Stomach (tissue), 9 donors: Measurements from ENCODE around the gene ENTR1. TPM values are rescaled to one million over a fixed set of nuclear protein-coding genes. Genes with fewer than 3 reads are reported as not detected.

Experiments used
- DNase-seq, 2 donors: peaks; one replicate each; pipeline versions ENCODE4 v3.0.0 to v3.0.0-alpha.2; 2013 to 2019
- H3K27ac ChIP-seq, 5 donors: fragments of 200-600 bp in 4 of 5; sonication (generic) in 4 of 5; one replicate each; pipeline ENCODE4 v1.5.1; 2013 to 2019; ENCODE audit warnings: mild to moderate bottlenecking in 1 of 5, moderate library complexity in 1 of 5
- H3K27me3 ChIP-seq, 3 donors: fragments of 200-600 bp; sonication (generic); one replicate each; pipeline ENCODE4 v1.5.1; 2017 to 2019; ENCODE audit warnings: mixed run types in 1 of 3
- H3K36me3 ChIP-seq, 4 donors: fragments of 200-600 bp; sonication (generic); 1 replicate in 3 of 4; 2 replicates in 1 of 4; pipeline ENCODE4 v1.5.1; 2016 to 2019
- H3K4me1 ChIP-seq, 4 donors: fragments of 200-600 bp; sonication (generic); one replicate each; pipeline ENCODE4 v1.5.1; 2016 to 2019
- H3K4me3 ChIP-seq, 4 donors: fragments of 200-600 bp; sonication (generic) in 3 of 4; one replicate each; pipeline ENCODE4 v1.5.1; 2016 to 2019; ENCODE audit warnings: mild to moderate bottlenecking in 1 of 4
- H3K9me3 ChIP-seq, 4 donors: fragments of 200-600 bp; sonication (generic); one replicate each; pipeline ENCODE4 v1.5.1; 2016 to 2019
- EP300 ChIP-seq: sonication (generic); formaldehyde crosslinking; IDR thresholded peaks from one replicate; pipeline ENCODE4 v1.6.1; 2017; ENCODE audit warnings: antibody characterized with exemption
- POLR2A ChIP-seq, 4 donors: fragments of 450-650 bp; IDR thresholded peaks; one replicate each; pipeline ENCODE4 v1.6.1; 2016; ENCODE audit warnings: antibody characterized with exemption in 4 of 4, control low read depth in 2 of 4, mild to moderate bottlenecking in 1 of 4, moderate library complexity in 1 of 4
- POLR2AphosphoS5 ChIP-seq, 3 donors: sonication (generic); formaldehyde crosslinking; IDR thresholded peaks; one replicate each; pipeline ENCODE4 v1.6.1; 2016; ENCODE audit warnings: antibody characterized with exemption in 3 of 3
- WGBS, 5 donors: extraction: QIAGEN DNeasy Blood & Tissue Kit in 3 of 5; methylation state at CpG; one replicate each; pipeline versions ENCODE4 v1.1.5 to v1.1.7; 2013 to 2018; 5-methylcytosine and 5-hydroxymethylcytosine counted together
- intact Hi-C: fragments of 100-400 bp; cut with DNase I; formaldehyde crosslinking; loops from one replicate; pipeline ENCODE4 v1.15.1; 2023; ENCODE audit warnings: low total_unique reads
- polyA plus RNA-seq, 3 donors: library from polyadenylated mRNA; stranded (reverse); fragments of 200-250 nt; gene quantifications; one replicate each; pipeline ENCODE4 v1.2.3, GENCODE V29; 2013
- total RNA-seq, 5 donors: library from RNA; depleted of rRNA; stranded (reverse); fragments of >200 nt; gene quantifications; one replicate each; pipeline versions ENCODE4 v1.1.0 to v1.2.3, GENCODE V29; 2014 to 2016
- TF ChIP-seq, protein P1 (sequence below), 7 experiments: fragments of 450-650 bp in 4 of 7; fragments of 200-600 bp in 3 of 7; sonication (generic) in 3 of 7; IDR thresholded peaks; one replicate each; pipeline ENCODE4 v1.5.1; 2016 to 2019; ENCODE audit warnings: antibody characterized with exemption in 7 of 7, control low read depth in 2 of 7, mild to moderate bottlenecking in 1 of 7
- donor health status: healthy with polysubstance abuse.
- donor health status: Bipolar disorder and iron deficiency.
- donor health status: healthy.

ENTR1 gene
- total and polyA plus RNA-seq, 8 donors: 20.6 to 184 (median 34.8) TPM

DNA sequence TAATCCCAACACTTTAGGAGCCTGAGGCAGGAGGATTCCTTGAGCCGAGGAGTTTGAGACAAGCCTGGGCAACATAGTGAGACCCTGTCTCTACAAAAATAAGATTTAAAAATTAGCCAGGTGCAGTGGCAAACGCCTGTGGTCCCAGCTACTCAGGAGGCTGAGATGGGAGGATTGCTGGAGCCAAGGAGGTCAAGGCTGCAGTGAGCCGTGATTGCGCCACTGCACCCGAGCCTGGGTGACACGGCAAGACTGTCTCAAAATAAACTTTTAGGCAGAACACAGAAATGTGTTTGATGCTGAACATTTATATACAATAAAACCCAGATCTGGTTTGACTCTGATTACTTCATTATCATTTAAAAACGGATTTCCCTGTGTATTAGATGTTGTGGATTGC, 4.9 kb downstream of the ENTR1 start:
- peaks cover 32 to 63% (median 60%) of the 10 kb centered on the region in 4 donors for H3K36me3 ChIP-seq
- TF ChIP-seq EP300 (no peak), POLR2AphosphoS5 (IDR thresholded peaks at IDR 0.05) (no peak), POLR2A (IDR thresholded peaks at IDR 0.05) (no peak)
- TF ChIP-seq, protein P1, sequence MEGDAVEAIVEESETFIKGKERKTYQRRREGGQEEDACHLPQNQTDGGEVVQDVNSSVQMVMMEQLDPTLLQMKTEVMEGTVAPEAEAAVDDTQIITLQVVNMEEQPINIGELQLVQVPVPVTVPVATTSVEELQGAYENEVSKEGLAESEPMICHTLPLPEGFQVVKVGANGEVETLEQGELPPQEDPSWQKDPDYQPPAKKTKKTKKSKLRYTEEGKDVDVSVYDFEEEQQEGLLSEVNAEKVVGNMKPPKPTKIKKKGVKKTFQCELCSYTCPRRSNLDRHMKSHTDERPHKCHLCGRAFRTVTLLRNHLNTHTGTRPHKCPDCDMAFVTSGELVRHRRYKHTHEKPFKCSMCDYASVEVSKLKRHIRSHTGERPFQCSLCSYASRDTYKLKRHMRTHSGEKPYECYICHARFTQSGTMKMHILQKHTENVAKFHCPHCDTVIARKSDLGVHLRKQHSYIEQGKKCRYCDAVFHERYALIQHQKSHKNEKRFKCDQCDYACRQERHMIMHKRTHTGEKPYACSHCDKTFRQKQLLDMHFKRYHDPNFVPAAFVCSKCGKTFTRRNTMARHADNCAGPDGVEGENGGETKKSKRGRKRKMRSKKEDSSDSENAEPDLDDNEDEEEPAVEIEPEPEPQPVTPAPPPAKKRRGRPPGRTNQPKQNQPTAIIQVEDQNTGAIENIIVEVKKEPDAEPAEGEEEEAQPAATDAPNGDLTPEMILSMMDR (IDR thresholded peaks at IDR 0.05): no peak
- DNase-seq: no peak
- H3K27me3 ChIP-seq: no peaks in the 10 kb centered on the region
- H3K9me3 ChIP-seq: no peaks in the 10 kb centered on the region
- no peak overlapping the region for H3K4me3 ChIP-seq
- intact Hi-C loops: loop anchor here (10.0 kb wide), 1 partner anchor 71 kb away; no protein-coding TSS in a partner anchor
- WGBS, 5 donors: 83 to 91% (median 86%) methylated on average over 7 of the region's 7 CpGs
- H3K4me1 ChIP-seq: peaks cover 13 to 22% (median 18%) of the 10 kb centered on the region in 4 donors
- no peak overlapping the region for H3K27ac ChIP-seq

DNA sequence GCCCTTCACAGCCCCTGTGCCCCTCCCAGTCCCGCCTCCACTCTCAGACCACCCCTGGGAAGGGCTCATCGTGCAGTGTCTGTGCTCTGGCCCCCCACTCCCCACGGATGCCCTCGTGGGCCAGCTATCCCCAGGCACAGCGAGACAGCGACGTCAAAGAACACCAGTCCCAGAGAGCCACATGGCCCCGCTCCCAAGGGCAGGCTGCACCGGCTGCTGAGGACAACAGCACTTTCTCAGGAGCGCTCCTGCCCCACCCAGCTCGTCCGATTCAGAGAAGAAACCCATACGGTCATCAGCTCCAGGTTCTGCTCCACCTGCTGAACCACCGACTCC, 5.6 kb downstream of the ENTR1 start:
- Histone ChIP-seq H3K27me3 (no peaks in the 10 kb centered on the region), H3K4me3 (no peak overlapping the region), H3K4me1 (peaks cover 13 to 23% (median 20%) of the 10 kb centered on the region in 4 donors), H3K9me3 (no peaks in the 10 kb centered on the region), H3K27ac (no peak overlapping the region), H3K36me3 (peaks cover 32 to 63% (median 60%) of the 10 kb centered on the region in 4 donors)
- TF ChIP-seq POLR2AphosphoS5 (IDR thresholded peaks at IDR 0.05) (no peak), EP300 (no peak), POLR2A (IDR thresholded peaks at IDR 0.05) (no peak)
- TF ChIP-seq, protein P1 (IDR thresholded peaks at IDR 0.05): no peak
- WGBS, 5 donors: 90 to 93% (median 92%) methylated on average over 14 of the region's 14 CpGs
- intact Hi-C loops: loop anchor here (10.0 kb wide), 1 partner anchor 70 kb away; no protein-coding TSS in a partner anchor
- DNase-seq: no peak

DNA sequence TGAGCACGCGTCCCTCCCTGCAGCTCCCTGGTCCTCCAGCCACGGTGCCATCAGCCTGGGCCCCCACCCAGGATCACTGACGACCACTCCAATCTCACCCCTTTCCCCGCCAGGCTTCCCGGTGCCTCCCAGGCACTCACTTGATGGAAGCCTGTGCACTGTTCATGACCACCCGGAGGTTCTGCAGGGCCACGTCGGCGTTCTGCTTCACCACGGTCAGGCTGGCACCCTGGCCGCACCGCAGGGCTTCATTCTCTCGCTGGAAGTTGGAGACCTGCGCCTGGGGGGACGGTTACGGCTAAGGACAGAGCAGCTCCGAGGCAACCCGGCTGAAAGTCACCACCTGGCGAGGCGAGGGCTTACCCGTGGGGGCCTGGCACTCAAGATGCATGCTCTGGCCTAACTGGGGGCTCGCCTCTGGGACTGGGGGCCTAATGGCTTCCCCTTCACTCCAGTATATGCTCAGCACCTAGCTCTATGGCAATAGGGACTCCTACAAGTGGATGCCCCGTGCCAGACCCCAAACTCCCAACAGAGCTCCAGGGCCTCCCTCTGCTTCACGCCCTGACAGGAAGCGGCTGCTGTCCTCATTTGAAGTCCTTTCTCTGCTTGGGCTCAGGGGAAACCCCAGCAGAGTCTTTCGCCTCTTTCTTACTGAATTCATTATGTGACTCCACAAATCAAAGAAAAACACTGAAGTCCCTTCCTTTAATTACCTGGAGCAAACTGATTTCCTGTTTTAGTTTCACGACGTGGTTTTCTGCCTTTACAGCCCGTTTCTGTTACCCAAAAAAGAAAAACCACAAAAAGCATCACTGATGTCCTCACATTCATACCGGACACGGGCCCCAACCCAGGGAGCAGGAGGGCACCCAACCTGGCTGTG, 6.3 kb downstream of the ENTR1 start:
- no peak for DNase-seq
- no peaks in the 10 kb centered on the region for H3K9me3 ChIP-seq
- H3K4me1 ChIP-seq: peaks cover 11 to 22% (median 19%) of the 10 kb centered on the region in 4 donors
- H3K4me3 ChIP-seq: no peak overlapping the region
- WGBS, 5 donors: 84 to 89% (median 89%) methylated on average over 18 to 32 of the region's 32 CpGs
- no peak for TF ChIP-seq POLR2A (IDR thresholded peaks at IDR 0.05)
- TF ChIP-seq, protein P1 (IDR thresholded peaks at IDR 0.05): no peak
- no peak for TF ChIP-seq EP300
- no peak for TF ChIP-seq POLR2AphosphoS5 (IDR thresholded peaks at IDR 0.05)
- H3K27ac ChIP-seq: no peak overlapping the region
- intact Hi-C loops: loop anchor here (10.0 kb wide), 1 partner anchor 69 kb away; no protein-coding TSS in a partner anchor
- H3K36me3 ChIP-seq: peaks cover 32 to 63% (median 60%) of the 10 kb centered on the region in 4 donors
- H3K27me3 ChIP-seq: no peaks in the 10 kb centered on the region

GRCh38 chr9:136403538-136403914, 6.9 kb downstream of the ENTR1 start:
- Histone ChIP-seq H3K4me1 (peaks cover 12 to 22% (median 21%) of the 10 kb centered on the region in 4 donors), H3K4me3 (no peak overlapping the region), H3K36me3 (peaks cover 32 to 66% (median 60%) of the 10 kb centered on the region in 4 donors), H3K27me3 (no peaks in the 10 kb centered on the region), H3K9me3 (no peaks in the 10 kb centered on the region), H3K27ac (no peak overlapping the region)
- peak in 1 of 2 donors; percentile 43 for DNase-seq
- no peak for TF ChIP-seq POLR2AphosphoS5 (IDR thresholded peaks at IDR 0.05)
- TF ChIP-seq POLR2A (IDR thresholded peaks at IDR 0.05): no peak
- TF ChIP-seq EP300: no peak
- TF ChIP-seq, protein P1 (IDR thresholded peaks at IDR 0.05): no peak
- 73 to 92% (median 85%) methylated on average over 5 of the region's 5 CpGs for WGBS, 5 donors
- intact Hi-C loops: loop anchor here (10.0 kb wide), 1 partner anchor 69 kb away; no protein-coding TSS in a partner anchor
